Amygdala (tissue), 56 donors: ENCODE data around the gene BLTP2.
"Not testable (repeated sequence)": the region's sequence is repeated elsewhere in the genome, so short reads cannot be mapped to it uniquely, and the experiment has no call there.

Experiments used
- DNase-seq, 56 donors: peaks; one replicate each; lab custom pipeline; 2025; lab: John Stamatoyannopoulos, UW

The BLTP2 gene

GRCh38 chr17:28644787-28645575 lies at the start of gene BLTP2:
TSS of gene BLTP2 (minus strand) at chr17:28645158. CDS start at chr17:28645056, 102 bp downstream.
- peak; percentile 49 to 97 (median 91) for DNase-seq

GRCh38 chr17:28693869-28694268 lies 48.9 kb upstream of the BLTP2 start:
- peak in 8 of 56 donors; percentile 8 to 39 (median 24) for DNase-seq

GRCh38 chr17:28689011-28689410 lies 44.1 kb upstream of the BLTP2 start:
- DNase-seq: no peak

- DNase-seq: no peak
Measured at GRCh38 chr17:28688481-28688880, 43.5 kb upstream of the BLTP2 start.

- DNase-seq: no peak
Measured at GRCh38 chr17:28686296-28686695, 41.3 kb upstream of the BLTP2 start.

- no peak for DNase-seq
Measured at GRCh38 chr17:28685366-28685765, 40.4 kb upstream of the BLTP2 start.

GRCh38 chr17:28684963-28685362 lies 40.0 kb upstream of the BLTP2 start:
- peak in 53 of 56 donors; percentile 3 to 90 (median 59) for DNase-seq

GRCh38 chr17:28682655-28683054 lies 37.7 kb upstream of the BLTP2 start:
- DNase-seq: no peak

GRCh38 chr17:28675980-28676379 lies 31.0 kb upstream of the BLTP2 start:
- DNase-seq: no peak

- DNase-seq: no peak
Measured at GRCh38 chr17:28675490-28675889, 30.5 kb upstream of the BLTP2 start.

GRCh38 chr17:28669918-28670317 lies 25.0 kb upstream of the BLTP2 start:
- DNase-seq: no peak

GRCh38 chr17:28667870-28668269 lies 22.9 kb upstream of the BLTP2 start:
- no peak for DNase-seq

- DNase-seq: no peak
Measured at GRCh38 chr17:28665994-28666393, 21.0 kb upstream of the BLTP2 start.

GRCh38 chr17:28663723-28664122 lies 18.8 kb upstream of the BLTP2 start:
- DNase-seq: no peak

- peak in 1 of 56 donors; percentile 48 for DNase-seq
Measured at GRCh38 chr17:28662527-28662829, 17.5 kb upstream of the BLTP2 start.

- peak; percentile 50 to 97 (median 88) for DNase-seq
Measured at GRCh38 chr17:28661635-28662526, 16.9 kb upstream of the BLTP2 start, which contains the start of the genes SDF2 and SUPT6H. TSS of gene SDF2 (minus strand) at chr17:28661906. CDS start at chr17:28661876, 30 bp downstream. TSS of gene SUPT6H (plus strand) at chr17:28662205. CDS start at chr17:28673402, 11,197 bp downstream.

GRCh38 chr17:28659497-28659881 lies 14.5 kb upstream of the BLTP2 start:
- not testable (repeated sequence) for DNase-seq

GRCh38 chr17:28658766-28659496 lies 14.0 kb upstream of the BLTP2 start:
- not testable (repeated sequence) for DNase-seq

GRCh38 chr17:28658342-28658741 lies 13.4 kb upstream of the BLTP2 start:
- DNase-seq: not testable (repeated sequence)

GRCh38 chr17:28657756-28658155 lies 12.8 kb upstream of the BLTP2 start:
- no peak for DNase-seq

GRCh38 chr17:28655160-28655559 lies 10.2 kb upstream of the BLTP2 start:
- no peak for DNase-seq
